Naive thymus-derived CD8-positive, alpha-beta T cell (primary cell): ENCODE measurements around the gene CACNA1I. TPM values are rescaled to one million over a fixed set of nuclear protein-coding genes. Genes with fewer than 3 reads are reported as not detected.

ENCODE experiments used
- ATAC-seq, 2 donors: fragments of 150-1000 bp; cut with Tn5 transposase in 1 of 2; sonication (Bioruptor Pico), chemical (Tn5 transposase) in 1 of 2; 1 replicate in 1 of 2; 2 replicates in 1 of 2; pipeline ENCODE4 v1.10.0; 2021; ENCODE audit warnings: mild to moderate bottlenecking in 2 of 2, moderate library complexity in 2 of 2
- POLR2A ChIA-PET: fragments of 350-600 bp; sonication (Branson Sonifier 250); formaldehyde crosslinking; loops from one replicate; lab custom pipeline; 2021; ENCODE audit warnings: antibody characterized with exemption; lab: Charles Lee
- DNase-seq, 10 donors: peaks; one replicate each; pipeline versions ENCODE4 v3.0.0 to v3.0.0-alpha.2; 2020 to 2022
- H3K27ac Mint-ChIP-seq, 10 donors: one replicate each; pipeline ENCODE4 v1.8.0; 2020 to 2022; ENCODE audit warnings: mild to moderate bottlenecking in 10 of 10, mixed read lengths in 10 of 10, moderate library complexity in 4 of 10, inconsistent platforms in 1 of 10
- H3K27me3 Mint-ChIP-seq, 5 donors: one replicate each; pipeline ENCODE4 v1.8.0; 2021 to 2022; ENCODE audit warnings: mixed read lengths in 5 of 5
- H3K36me3 Mint-ChIP-seq, 3 donors: one replicate each; pipeline ENCODE4 v1.8.0; 2020 to 2022; ENCODE audit warnings: mixed read lengths in 3 of 3, mild to moderate bottlenecking in 2 of 3, inconsistent platforms in 1 of 3
- H3K4me1 Mint-ChIP-seq, 4 donors: one replicate each; pipeline ENCODE4 v1.8.0; 2021 to 2022; ENCODE audit warnings: mixed read lengths in 4 of 4
- H3K4me3 Mint-ChIP-seq, 10 donors: one replicate each; pipeline ENCODE4 v1.8.0; 2020 to 2022; ENCODE audit warnings: mild to moderate bottlenecking in 10 of 10, mixed read lengths in 10 of 10, moderate library complexity in 6 of 10, inconsistent platforms in 1 of 10
- H3K9me3 Mint-ChIP-seq, 9 donors: one replicate each; pipeline ENCODE4 v1.8.0; 2020 to 2022; ENCODE audit warnings: mixed read lengths in 9 of 9, mild to moderate bottlenecking in 3 of 9, inconsistent platforms in 1 of 9, moderate library complexity in 1 of 9
- polyA plus RNA-seq, 3 donors: library from polyadenylated mRNA; unstranded; fragments of 300-500 nt; fragmentation: Illumina TruSeq; gene quantifications; one replicate each; pipeline ENCODE4 v1.2.3, GENCODE V29; 2021
- total RNA-seq, 8 experiments: library from RNA in 2 of 8; stranded (reverse) in 2 of 8; gene quantifications; one replicate each; pipeline ENCODE4 v1.2.3 and lab custom pipeline; 2021 to 2026

Gene CACNA1I
- total and polyA plus RNA-seq, 5 experiments from 2014 or later = 0.04 to 14.9 (median 0.33) TPM

- no peaks in the 10 kb centered on the region for H3K36me3 Mint-ChIP-seq
- ATAC-seq (no peak), DNase-seq (no peak)
- no peak overlapping the region for H3K4me3 Mint-ChIP-seq
- peaks cover 12 to 18% (median 15%) of the 10 kb centered on the region in 4 donors for H3K4me1 Mint-ChIP-seq
- peak overlapping the region in 1 of 10 donors; percentile 60 for H3K27ac Mint-ChIP-seq
- POLR2A ChIA-PET = no interaction called here
- H3K9me3 Mint-ChIP-seq = no peaks in the 10 kb centered on the region
- H3K27me3 Mint-ChIP-seq = peaks cover 0 to 3% (median 0%) of the 10 kb centered on the region in 5 donors
Observed at GRCh38 chr22:39571538-39571937, 985 bp downstream of the CACNA1I start.

- ATAC-seq = no peak
- peaks cover 0 to 4% (median 0%) of the 10 kb centered on the region in 4 donors for H3K4me1 Mint-ChIP-seq
- H3K27ac Mint-ChIP-seq = peak overlapping the region in 1 of 10 donors; percentile 34
Observed at GRCh38 chr22:39574779-39575551, 4.4 kb downstream of the CACNA1I start.

GRCh38 chr22:39575552-39575825, 4.9 kb downstream of the CACNA1I start:
- ATAC-seq = no peak
- Mint-ChIP-seq H3K4me1 (peaks cover 0 to 4% (median 0%) of the 10 kb centered on the region in 4 donors), H3K27ac (peak overlapping the region in 1 of 10 donors; percentile 34), H3K27me3 (peaks cover 6 to 16% (median 12%) of the 10 kb centered on the region in 5 donors), H3K4me3 (no peak overlapping the region), H3K36me3 (no peaks in the 10 kb centered on the region), H3K9me3 (no peaks in the 10 kb centered on the region)
- POLR2A ChIA-PET = interaction anchor here (0.8 kb wide), 1 partner anchor 12 kb away, joined by 3 read pairs; no protein-coding TSS in a partner anchor
- no peak for DNase-seq

More at GRCh38 chr22:39574779-39575551, 4.4 kb downstream of the CACNA1I start:
- no peak overlapping the region for H3K4me3 Mint-ChIP-seq
- no peak for DNase-seq
- no peaks in the 10 kb centered on the region for H3K36me3 Mint-ChIP-seq
- POLR2A ChIA-PET = interaction anchor here (0.6 kb wide), 1 partner anchor 49 kb away, joined by 6 read pairs; no protein-coding TSS in a partner anchor
- H3K9me3 Mint-ChIP-seq = no peaks in the 10 kb centered on the region
- H3K27me3 Mint-ChIP-seq = peaks cover 6 to 16% (median 12%) of the 10 kb centered on the region in 5 donors

GRCh38 chr22:39576027-39576426, 5.5 kb downstream of the CACNA1I start:
- peaks cover 0 to 4% (median 0%) of the 10 kb centered on the region in 4 donors for H3K4me1 Mint-ChIP-seq
- H3K36me3 Mint-ChIP-seq = no peaks in the 10 kb centered on the region
- ATAC-seq = no peak
- H3K4me3 Mint-ChIP-seq = no peak overlapping the region
- H3K9me3 Mint-ChIP-seq = no peaks in the 10 kb centered on the region
- H3K27me3 Mint-ChIP-seq = peaks cover 6 to 22% (median 12%) of the 10 kb centered on the region in 5 donors
- DNase-seq = no peak
- POLR2A ChIA-PET = interaction anchor here (0.8 kb wide), 1 partner anchor 11 kb away, joined by 3 read pairs; no protein-coding TSS in a partner anchor
- peak overlapping the region in 1 of 10 donors; percentile 34 for H3K27ac Mint-ChIP-seq

GRCh38 chr22:39577366-39577765, 6.8 kb downstream of the CACNA1I start:
- Mint-ChIP-seq H3K4me3 (no peak overlapping the region), H3K27ac (no peak overlapping the region), H3K9me3 (peaks cover 0 to 1% (median 0%) of the 10 kb centered on the region in 9 donors), H3K4me1 (peaks cover 0 to 4% (median 0%) of the 10 kb centered on the region in 4 donors), H3K36me3 (no peaks in the 10 kb centered on the region), H3K27me3 (peaks cover 6 to 26% (median 10%) of the 10 kb centered on the region in 5 donors)
- POLR2A ChIA-PET = no interaction called here
- ATAC-seq (no peak), DNase-seq (no peak)

GRCh38 chr22:39577900-39578299, 7.3 kb downstream of the CACNA1I start:
- POLR2A ChIA-PET = no interaction called here
- Mint-ChIP-seq H3K27me3 (peaks cover 6 to 26% (median 12%) of the 10 kb centered on the region in 5 donors), H3K36me3 (no peaks in the 10 kb centered on the region), H3K4me3 (no peak overlapping the region), H3K4me1 (peaks cover 0 to 4% (median 0%) of the 10 kb centered on the region in 4 donors), H3K9me3 (peaks cover 0 to 7% (median 0%) of the 10 kb centered on the region in 9 donors), H3K27ac (no peak overlapping the region)
- DNase-seq (no peak), ATAC-seq (no peak)

GRCh38 chr22:39580006-39580441, 9.5 kb downstream of the CACNA1I start:
- Mint-ChIP-seq H3K4me1 (peaks cover 0 to 7% (median 0%) of the 10 kb centered on the region in 4 donors), H3K36me3 (no peaks in the 10 kb centered on the region), H3K4me3 (no peak overlapping the region), H3K27me3 (peaks cover 6 to 26% (median 20%) of the 10 kb centered on the region in 5 donors), H3K9me3 (peaks cover 0 to 17% (median 0%) of the 10 kb centered on the region in 9 donors), H3K27ac (peak overlapping the region in 1 of 10 donors; percentile 36)
- no peak for ATAC-seq
- no peak for DNase-seq
- POLR2A ChIA-PET = no interaction called here

- Mint-ChIP-seq H3K27me3 (peaks cover 6 to 26% (median 20%) of the 10 kb centered on the region in 5 donors), H3K27ac (no peak overlapping the region), H3K36me3 (no peaks in the 10 kb centered on the region), H3K4me3 (no peak overlapping the region), H3K4me1 (peaks cover 0 to 7% (median 0%) of the 10 kb centered on the region in 4 donors), H3K9me3 (peaks cover 0 to 17% (median 0%) of the 10 kb centered on the region in 9 donors)
- ATAC-seq = no peak
- no peak for DNase-seq
- POLR2A ChIA-PET = no interaction called here
Observed at GRCh38 chr22:39580795-39581194, 10.2 kb downstream of the CACNA1I start.

GRCh38 chr22:39581303-39581702, 10.8 kb downstream of the CACNA1I start:
- ATAC-seq (no peak), DNase-seq (no peak)
- no peaks in the 10 kb centered on the region for H3K36me3 Mint-ChIP-seq
- peaks cover 0 to 7% (median 0%) of the 10 kb centered on the region in 4 donors for H3K4me1 Mint-ChIP-seq
- POLR2A ChIA-PET = no interaction called here
- no peak overlapping the region for H3K27ac Mint-ChIP-seq
- peaks cover 6 to 26% (median 20%) of the 10 kb centered on the region in 5 donors for H3K27me3 Mint-ChIP-seq
- H3K9me3 Mint-ChIP-seq = peaks cover 0 to 17% (median 0%) of the 10 kb centered on the region in 9 donors
- no peak overlapping the region for H3K4me3 Mint-ChIP-seq

GRCh38 chr22:39583066-39583667, 12.6 kb downstream of the CACNA1I start:
- Mint-ChIP-seq H3K27me3 (peaks cover 6 to 25% (median 16%) of the 10 kb centered on the region in 5 donors), H3K4me1 (peaks cover 0 to 7% (median 0%) of the 10 kb centered on the region in 4 donors), H3K9me3 (peaks cover 0 to 17% (median 0%) of the 10 kb centered on the region in 9 donors), H3K36me3 (no peaks in the 10 kb centered on the region), H3K4me3 (no peak overlapping the region), H3K27ac (no peak overlapping the region)
- POLR2A ChIA-PET = no interaction called here
- no peak for DNase-seq
- ATAC-seq = no peak

- DNase-seq (no peak), ATAC-seq (no peak)
- H3K27ac Mint-ChIP-seq = no peak overlapping the region
- H3K9me3 Mint-ChIP-seq = no peaks in the 10 kb centered on the region
- H3K36me3 Mint-ChIP-seq = no peaks in the 10 kb centered on the region
- H3K4me3 Mint-ChIP-seq = no peak overlapping the region
- peaks cover 0 to 2% (median 0%) of the 10 kb centered on the region in 4 donors for H3K4me1 Mint-ChIP-seq
- peaks cover 0 to 10% (median 3%) of the 10 kb centered on the region in 5 donors for H3K27me3 Mint-ChIP-seq
- POLR2A ChIA-PET = no interaction called here
Observed at GRCh38 chr22:39589875-39590274, 19.3 kb downstream of the CACNA1I start.

GRCh38 chr22:39592081-39593065, 21.8 kb downstream of the CACNA1I start:
- no peaks in the 10 kb centered on the region for H3K36me3 Mint-ChIP-seq
- DNase-seq (no peak), ATAC-seq (no peak)
- H3K4me1 Mint-ChIP-seq = peaks cover 0 to 8% (median 6%) of the 10 kb centered on the region in 4 donors
- H3K27me3 Mint-ChIP-seq = peaks cover 0 to 20% (median 9%) of the 10 kb centered on the region in 5 donors
- H3K9me3 Mint-ChIP-seq = no peaks in the 10 kb centered on the region
- H3K4me3 Mint-ChIP-seq = no peak overlapping the region
- POLR2A ChIA-PET = no interaction called here
- H3K27ac Mint-ChIP-seq = no peak overlapping the region
